ENCODE data around the gene ATOSA. TPM values are rescaled to one million over a fixed set of nuclear protein-coding genes. Genes with fewer than 3 reads are reported as not detected.

The ATOSA gene
- total and polyA plus RNA-seq, 2 donors (not counting 1 experiment from before 2014, with no cell fraction given) = 14.1 to 26.9 TPM

- Histone ChIP-seq H3K27me3 (ENCODE audit: control insufficient read depth, insufficient read depth, low read length) (no peaks in the 10 kb centered on the region), H3K4me3 (replicated peaks in 1 of 4; ENCODE audit: control extremely low read depth in 1 of 4, insufficient read depth in 1 of 4, low read depth in 3 of 4, low read length in 4 of 4) (no peak overlapping the region), H3K4me1 (ENCODE audit: control insufficient read depth, extremely low read depth, insufficient read depth, low read length) (no peaks in the 10 kb centered on the region), H3K79me2 (ENCODE audit: control insufficient read depth, insufficient read depth, low read length) (no peaks in the 10 kb centered on the region), H3K4me2 (ENCODE audit: extremely low read depth, insufficient read depth, low read length) (no peak overlapping the region), H4K20me1 (ENCODE audit: control insufficient read depth, extremely low read depth, insufficient read depth, low read length) (no peaks in the 10 kb centered on the region), H3K9ac (ENCODE audit: insufficient read depth, low read length) (no peak overlapping the region), H3K27ac (ENCODE audit: insufficient read depth, low read length) (no peak overlapping the region), H3K9me3 (ENCODE audit: control insufficient read depth, insufficient read depth, low read depth, low read length) (no peaks in the 10 kb centered on the region), H2AFZ (ENCODE audit: low read length) (no peak overlapping the region), H3K36me3 (ENCODE audit: control insufficient read depth, insufficient read depth, low read length) (peaks cover 1% of the 10 kb centered on the region)
- DNase-seq (ENCODE audit: low read depth in 2 of 2) = no peak
- TF ChIP-seq, protein P1, sequence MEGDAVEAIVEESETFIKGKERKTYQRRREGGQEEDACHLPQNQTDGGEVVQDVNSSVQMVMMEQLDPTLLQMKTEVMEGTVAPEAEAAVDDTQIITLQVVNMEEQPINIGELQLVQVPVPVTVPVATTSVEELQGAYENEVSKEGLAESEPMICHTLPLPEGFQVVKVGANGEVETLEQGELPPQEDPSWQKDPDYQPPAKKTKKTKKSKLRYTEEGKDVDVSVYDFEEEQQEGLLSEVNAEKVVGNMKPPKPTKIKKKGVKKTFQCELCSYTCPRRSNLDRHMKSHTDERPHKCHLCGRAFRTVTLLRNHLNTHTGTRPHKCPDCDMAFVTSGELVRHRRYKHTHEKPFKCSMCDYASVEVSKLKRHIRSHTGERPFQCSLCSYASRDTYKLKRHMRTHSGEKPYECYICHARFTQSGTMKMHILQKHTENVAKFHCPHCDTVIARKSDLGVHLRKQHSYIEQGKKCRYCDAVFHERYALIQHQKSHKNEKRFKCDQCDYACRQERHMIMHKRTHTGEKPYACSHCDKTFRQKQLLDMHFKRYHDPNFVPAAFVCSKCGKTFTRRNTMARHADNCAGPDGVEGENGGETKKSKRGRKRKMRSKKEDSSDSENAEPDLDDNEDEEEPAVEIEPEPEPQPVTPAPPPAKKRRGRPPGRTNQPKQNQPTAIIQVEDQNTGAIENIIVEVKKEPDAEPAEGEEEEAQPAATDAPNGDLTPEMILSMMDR (conservative IDR thresholded peaks at IDR 0.05 in 1 of 2, IDR thresholded peaks at IDR 0.05 in 1 of 2; ENCODE audit: low read depth in 1 of 2, low read length in 2 of 2) = no peak
- no peak for TF ChIP-seq EZH2 (IDR thresholded peaks at IDR 0.05; ENCODE audit: low read length, missing control alignments)
Observed at GRCh38 chr15:52663536-52664294, 15.5 kb downstream of the ATOSA start.

DNA sequence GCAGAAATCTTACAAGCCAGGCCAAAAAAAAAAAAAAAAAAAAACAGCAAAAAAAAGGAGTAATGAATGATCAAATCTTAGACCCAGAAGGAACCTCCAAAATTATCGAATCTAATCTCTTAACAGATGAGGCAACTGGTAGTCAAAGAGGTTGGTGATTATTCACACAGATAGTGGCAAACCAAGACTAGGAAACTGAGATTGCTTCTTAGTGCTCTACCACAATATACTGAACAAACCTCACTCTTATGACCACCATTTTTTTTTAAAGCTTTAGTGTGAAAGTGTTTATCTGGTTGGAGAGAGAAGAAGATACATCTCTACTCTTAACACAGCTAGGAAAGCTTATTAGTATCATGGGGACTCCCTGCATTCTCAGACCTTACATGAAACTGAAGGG is 17.3 kb downstream of the ATOSA start:
- Histone ChIP-seq H3K9me3 (ENCODE audit: control insufficient read depth, insufficient read depth, low read depth, low read length) (no peaks in the 10 kb centered on the region), H3K79me2 (ENCODE audit: control insufficient read depth, insufficient read depth, low read length) (no peaks in the 10 kb centered on the region), H3K36me3 (ENCODE audit: control insufficient read depth, insufficient read depth, low read length) (no peaks in the 10 kb centered on the region), H3K4me2 (ENCODE audit: extremely low read depth, insufficient read depth, low read length) (no peak overlapping the region), H3K27me3 (ENCODE audit: control insufficient read depth, insufficient read depth, low read length) (no peaks in the 10 kb centered on the region), H4K20me1 (ENCODE audit: control insufficient read depth, extremely low read depth, insufficient read depth, low read length) (no peaks in the 10 kb centered on the region), H2AFZ (ENCODE audit: low read length) (no peak overlapping the region), H3K4me1 (ENCODE audit: control insufficient read depth, extremely low read depth, insufficient read depth, low read length) (peaks cover 2% of the 10 kb centered on the region), H3K9ac (ENCODE audit: insufficient read depth, low read length) (no peak overlapping the region), H3K4me3 (replicated peaks in 1 of 4; ENCODE audit: control extremely low read depth in 1 of 4, insufficient read depth in 1 of 4, low read depth in 3 of 4, low read length in 4 of 4) (no peak overlapping the region), H3K27ac (ENCODE audit: insufficient read depth, low read length) (no peak overlapping the region)
- no peak for TF ChIP-seq EZH2 (IDR thresholded peaks at IDR 0.05; ENCODE audit: low read length, missing control alignments)
- TF ChIP-seq, protein P1 (conservative IDR thresholded peaks at IDR 0.05 in 1 of 2, IDR thresholded peaks at IDR 0.05 in 1 of 2; ENCODE audit: low read depth in 1 of 2, low read length in 2 of 2) = no peak
- no peak for DNase-seq (ENCODE audit: low read depth in 2 of 2)

DNA sequence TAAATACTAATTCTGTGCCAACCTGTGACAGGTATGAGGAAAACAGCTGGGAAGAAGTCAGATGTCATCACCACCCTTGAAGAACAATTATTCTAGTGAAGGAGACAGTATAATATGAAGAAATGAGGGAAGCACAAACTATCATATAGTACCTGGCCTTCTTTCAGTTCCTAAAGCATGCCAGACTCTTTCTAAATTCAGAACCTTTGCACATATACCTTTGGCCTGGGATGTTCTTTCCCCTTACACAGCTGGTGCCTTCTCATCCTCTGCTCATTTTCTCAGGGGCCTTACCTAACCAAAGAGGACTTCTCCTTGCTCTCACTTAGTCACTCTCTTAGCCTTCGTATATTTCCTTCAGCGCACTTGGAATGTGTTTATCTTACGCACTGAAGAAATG is 19.0 kb downstream of the ATOSA start:
- no peaks in the 10 kb centered on the region for H3K27me3 ChIP-seq (ENCODE audit: control insufficient read depth, insufficient read depth, low read length)
- no peak for DNase-seq (ENCODE audit: low read depth in 2 of 2)
- no peak for TF ChIP-seq EZH2 (IDR thresholded peaks at IDR 0.05; ENCODE audit: low read length, missing control alignments)
- TF ChIP-seq, protein P1 (conservative IDR thresholded peaks at IDR 0.05 in 1 of 2, IDR thresholded peaks at IDR 0.05 in 1 of 2; ENCODE audit: low read depth in 1 of 2, low read length in 2 of 2) = no peak

More for the DNA sequence above, 19.0 kb downstream of the ATOSA start:
- Histone ChIP-seq H3K79me2 (ENCODE audit: control insufficient read depth, insufficient read depth, low read length) (no peaks in the 10 kb centered on the region), H3K9ac (ENCODE audit: insufficient read depth, low read length) (no peak overlapping the region), H3K27ac (ENCODE audit: insufficient read depth, low read length) (no peak overlapping the region), H2AFZ (ENCODE audit: low read length) (no peak overlapping the region), H3K36me3 (ENCODE audit: control insufficient read depth, insufficient read depth, low read length) (no peaks in the 10 kb centered on the region), H3K4me3 (replicated peaks in 1 of 4; ENCODE audit: control extremely low read depth in 1 of 4, insufficient read depth in 1 of 4, low read depth in 3 of 4, low read length in 4 of 4) (no peak overlapping the region), H4K20me1 (ENCODE audit: control insufficient read depth, extremely low read depth, insufficient read depth, low read length) (no peaks in the 10 kb centered on the region), H3K4me1 (ENCODE audit: control insufficient read depth, extremely low read depth, insufficient read depth, low read length) (peaks cover 2% of the 10 kb centered on the region), H3K4me2 (ENCODE audit: extremely low read depth, insufficient read depth, low read length) (no peak overlapping the region), H3K9me3 (ENCODE audit: control insufficient read depth, insufficient read depth, low read depth, low read length) (no peaks in the 10 kb centered on the region)
